Nucleus accumbens (tissue), 56 donors: ENCODE data around the gene HLA-E.
"Not testable (repeated sequence)": the region's sequence is repeated elsewhere in the genome, so short reads cannot be mapped to it uniquely, and the experiment has no call there.

Experiments used
- DNase-seq, 56 donors: peaks; one replicate each; lab custom pipeline; 2025; lab: John Stamatoyannopoulos, UW

The HLA-E gene

DNA sequence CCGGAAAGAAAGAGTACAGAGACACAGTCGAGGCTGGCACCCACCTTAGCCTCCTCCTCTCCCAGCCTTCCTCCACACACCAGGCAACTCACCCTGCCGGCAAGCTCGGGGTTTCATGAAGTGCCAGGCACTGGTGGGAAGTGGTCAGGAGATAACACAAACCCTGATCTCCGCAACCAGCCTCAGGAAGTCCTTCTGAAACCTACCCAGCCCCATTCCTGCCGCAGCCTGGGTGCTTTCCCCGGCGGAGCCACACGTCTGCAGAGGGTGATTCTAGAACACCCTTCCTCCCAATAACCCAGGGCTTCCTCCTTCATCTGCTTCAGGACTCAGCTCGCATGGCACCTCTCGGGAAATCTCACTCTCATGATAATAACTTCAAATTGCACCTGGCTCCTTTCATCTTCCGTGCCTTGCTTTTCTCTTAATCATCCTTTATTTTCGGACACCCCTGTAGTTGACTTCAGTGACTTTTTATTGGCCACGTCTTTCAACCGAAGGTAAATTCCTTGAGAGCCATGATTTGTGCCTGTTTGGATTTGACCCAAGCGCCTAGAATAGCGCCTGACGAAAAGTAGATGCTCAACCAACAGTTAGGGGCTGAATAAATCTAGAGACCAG is 8.7 kb upstream of the HLA-E start:
- DNase-seq, result no peak

DNA sequence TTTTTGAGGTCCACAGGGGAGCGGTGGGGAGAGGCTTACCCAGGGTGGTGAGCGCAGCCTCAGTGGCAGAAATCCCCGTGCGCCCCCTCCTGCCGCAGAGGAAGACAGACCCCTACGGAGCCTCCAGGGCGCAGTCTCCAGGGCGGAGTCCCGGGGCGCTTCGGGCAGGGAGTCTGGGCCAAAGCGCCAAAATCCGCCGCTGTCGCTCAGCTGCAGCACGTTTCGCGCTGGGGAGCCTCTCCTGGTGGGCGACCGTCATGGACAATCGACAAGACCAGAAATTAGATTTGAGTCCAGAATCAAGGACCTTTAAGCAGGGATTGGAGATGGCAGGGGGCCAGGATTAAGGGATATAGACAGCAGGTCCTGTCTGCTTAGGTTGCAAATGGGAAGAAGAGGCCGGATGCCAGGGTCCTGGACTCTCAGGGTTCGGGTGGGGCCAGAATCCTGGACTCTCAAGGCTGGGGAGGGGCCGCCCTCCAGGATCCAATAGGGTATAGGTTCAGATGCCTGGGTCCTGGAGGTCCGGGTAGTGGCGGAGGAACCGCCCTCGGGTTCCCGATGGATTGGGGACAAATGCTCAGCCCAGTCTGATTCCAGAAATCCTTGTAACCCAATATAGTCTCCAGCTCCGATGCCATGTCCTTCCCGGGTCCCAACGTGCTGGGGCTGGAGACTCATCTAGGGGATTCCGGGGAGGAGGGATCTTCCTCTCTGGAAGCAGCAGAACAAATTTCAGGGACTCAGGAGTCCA is 7.9 kb upstream of the HLA-E start:
- no peak for DNase-seq

DNA sequence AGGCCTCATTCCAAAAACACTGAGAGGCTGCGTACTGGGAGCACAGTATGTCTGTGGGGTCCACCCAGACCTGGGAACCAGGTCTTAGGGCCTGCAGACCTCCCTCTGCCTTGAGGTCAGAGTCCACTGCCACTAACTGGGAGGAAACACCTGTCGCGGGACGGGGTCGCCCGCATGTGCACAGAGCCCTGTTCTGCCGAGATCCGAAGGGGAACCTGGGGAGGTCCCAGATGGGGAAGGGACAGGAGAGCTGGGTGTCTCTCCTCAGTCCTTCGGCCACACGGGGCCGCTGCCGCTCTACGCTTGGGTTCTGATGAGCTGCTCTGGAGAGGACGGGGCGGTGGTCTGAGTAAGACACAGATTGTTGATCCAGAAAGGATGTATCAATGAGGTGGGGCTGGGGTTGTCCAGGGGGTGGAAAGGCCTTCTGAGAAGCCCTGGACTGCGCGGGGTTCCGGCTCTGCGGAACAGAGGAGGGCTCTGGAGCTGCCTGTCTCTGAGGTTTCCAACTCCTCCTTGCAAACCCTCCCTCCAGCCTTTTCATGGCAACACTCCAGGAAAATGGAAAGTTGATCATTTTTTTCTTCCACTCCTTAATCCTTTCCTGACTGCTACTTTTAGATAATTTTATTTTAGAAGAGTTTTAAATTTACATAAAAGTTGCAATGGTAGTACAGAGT is 7.2 kb upstream of the HLA-E start:
- peak in 32 of 56 donors; percentile 4 to 72 (median 20) for DNase-seq

DNA sequence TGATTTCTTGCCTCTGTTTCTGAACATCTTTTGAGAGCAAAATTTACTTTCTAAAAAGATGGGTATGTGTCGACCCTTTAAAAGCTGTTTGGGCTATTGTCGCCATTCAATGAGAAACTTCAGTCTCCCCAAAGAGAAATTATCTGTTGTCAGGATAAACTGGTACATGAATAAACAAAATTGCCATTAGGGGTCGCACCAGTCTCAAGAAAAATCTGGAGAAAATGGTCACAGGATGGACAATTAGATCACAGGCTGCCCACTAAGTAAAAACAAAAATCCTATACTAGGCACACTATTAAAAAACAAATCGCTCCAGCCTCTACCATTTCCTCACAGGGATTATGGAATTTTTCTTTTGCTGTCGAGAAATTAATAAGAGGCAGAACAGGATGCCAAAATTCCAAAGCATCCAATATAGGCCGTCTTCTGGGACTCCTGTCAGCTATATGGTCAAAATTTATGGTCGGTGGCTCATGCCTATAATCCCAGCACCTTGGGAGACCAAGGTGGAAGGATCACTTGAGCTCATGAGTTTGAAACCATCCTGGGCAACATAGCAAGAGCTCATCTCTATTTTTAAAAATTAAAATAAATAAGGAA is 5.5 kb upstream of the HLA-E start:
- DNase-seq, result peak in 8 of 56 donors; percentile 2 to 40 (median 15)

DNA sequence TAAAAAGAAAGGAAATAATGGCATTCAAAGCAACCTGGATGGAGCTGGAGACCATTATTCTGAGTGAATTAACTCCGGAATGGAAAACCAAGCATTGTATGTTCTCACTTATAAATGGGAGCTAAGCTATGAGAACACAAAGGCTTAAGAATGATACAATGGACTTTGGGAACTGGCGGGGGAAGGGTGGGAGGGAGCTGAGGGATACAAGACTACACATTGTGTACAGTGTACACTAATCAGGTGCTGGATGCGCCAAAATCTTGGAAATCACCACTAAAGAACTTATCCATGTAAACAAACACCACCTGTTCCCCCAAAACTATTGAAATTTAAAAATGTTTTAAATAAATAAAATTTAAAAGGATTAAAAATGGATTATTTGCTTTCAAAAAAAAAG is 4.1 kb upstream of the HLA-E start:
- DNase-seq, result no peak

DNA sequence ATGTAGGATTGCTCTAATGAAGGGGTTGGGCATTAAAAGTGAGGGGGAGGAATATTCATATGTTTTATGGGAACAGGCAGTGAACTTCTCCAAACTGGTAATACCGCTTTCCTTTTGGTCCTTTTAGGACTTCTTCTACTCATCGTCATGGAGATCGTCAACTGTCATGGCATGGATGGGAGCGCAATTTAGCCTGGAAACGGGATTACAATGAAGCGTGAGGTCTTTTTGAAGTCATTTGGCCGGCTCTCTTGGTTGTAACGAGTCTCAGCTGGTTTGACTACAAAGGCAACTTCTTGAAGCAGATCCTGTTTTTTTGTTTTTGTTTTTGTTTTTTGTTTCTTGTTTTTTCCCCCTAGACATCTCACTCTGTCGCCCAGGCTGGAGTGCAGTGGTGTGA is 1.4 kb upstream of the HLA-E start:
- no peak for DNase-seq

DNA sequence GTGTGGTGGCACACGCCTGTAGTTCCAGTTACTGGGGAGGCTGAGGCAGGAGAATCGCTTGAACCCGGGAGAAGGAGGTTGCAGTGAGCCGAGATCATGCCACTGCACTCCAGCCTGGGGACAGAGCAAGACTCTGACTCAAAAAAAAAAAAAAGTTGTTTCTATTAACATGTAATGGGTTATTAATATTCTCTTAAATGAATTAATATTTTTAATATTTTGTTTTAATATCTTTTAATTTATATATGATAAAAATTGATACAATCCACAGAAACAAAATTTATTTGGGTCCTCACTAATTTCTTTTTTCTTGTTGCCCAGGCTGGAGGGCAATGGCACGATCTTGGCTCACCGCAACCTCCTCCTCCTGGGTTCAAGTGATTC is 620 bp upstream of the HLA-E start:
- DNase-seq, result not testable (repeated sequence)

DNA sequence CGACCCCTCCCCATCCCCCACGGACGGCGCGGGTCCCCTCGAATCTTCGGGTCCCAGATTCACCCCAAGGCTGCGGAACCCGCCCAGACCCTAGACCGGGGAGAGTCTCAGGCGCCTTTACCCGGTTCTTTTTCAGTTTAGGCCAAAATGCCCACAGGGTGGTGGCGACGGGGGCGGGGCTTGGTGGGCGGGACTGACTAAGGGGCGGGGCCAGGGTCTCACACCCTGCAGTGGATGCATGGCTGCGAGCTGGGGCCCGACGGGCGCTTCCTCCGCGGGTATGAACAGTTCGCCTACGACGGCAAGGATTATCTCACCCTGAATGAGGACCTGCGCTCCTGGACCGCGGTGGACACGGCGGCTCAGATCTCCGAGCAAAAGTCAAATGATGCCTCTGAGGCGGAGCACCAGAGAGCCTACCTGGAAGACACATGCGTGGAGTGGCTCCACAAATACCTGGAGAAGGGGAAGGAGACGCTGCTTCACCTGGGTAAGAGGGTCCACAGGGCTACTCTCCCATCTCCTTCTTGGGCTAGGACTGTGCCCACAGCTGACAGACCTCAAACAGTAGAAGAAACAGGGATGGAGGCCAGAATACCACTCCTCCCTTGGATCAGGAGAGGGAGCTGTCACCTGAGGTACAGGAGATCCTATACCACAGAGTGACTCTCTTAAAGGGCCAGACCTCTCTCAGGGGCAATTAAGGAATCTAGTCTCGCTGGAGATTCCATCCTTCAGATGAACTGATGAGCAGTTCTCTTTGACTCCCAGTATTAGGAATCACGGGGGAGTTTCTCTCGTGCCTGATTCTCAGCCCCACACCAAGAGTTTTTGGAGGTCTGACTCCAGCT is 942 bp downstream of the HLA-E start:
- DNase-seq, result peak in 10 of 56 donors; percentile 5 to 46 (median 12)

DNA sequence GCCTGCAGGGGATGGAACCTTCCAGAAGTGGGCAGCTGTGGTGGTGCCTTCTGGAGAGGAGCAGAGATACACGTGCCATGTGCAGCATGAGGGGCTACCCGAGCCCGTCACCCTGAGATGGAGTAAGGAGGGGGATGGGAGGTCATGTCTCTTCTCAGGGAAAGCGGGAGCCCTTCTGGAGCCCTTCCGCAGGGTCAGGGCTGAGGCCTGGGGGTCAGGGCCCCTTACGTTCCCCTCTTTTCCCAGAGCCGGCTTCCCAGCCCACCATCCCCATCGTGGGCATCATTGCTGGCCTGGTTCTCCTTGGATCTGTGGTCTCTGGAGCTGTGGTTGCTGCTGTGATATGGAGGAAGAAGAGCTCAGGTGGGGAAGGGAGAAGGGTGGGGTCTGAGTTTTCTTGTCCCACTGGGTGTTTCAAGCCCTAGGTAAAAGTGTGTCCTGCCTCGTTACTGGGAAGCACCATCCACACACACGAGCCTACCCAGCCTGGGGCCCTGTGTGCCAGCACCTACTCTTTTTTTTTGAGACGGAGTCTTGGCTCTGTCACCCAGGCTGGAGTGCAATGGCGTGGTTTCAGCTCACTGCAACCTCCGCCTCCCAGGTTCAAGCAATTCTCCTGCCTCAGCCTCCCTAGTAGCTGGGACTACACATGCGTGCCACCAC is 2.1 kb downstream of the HLA-E start:
- DNase-seq, result not testable (repeated sequence)

DNA sequence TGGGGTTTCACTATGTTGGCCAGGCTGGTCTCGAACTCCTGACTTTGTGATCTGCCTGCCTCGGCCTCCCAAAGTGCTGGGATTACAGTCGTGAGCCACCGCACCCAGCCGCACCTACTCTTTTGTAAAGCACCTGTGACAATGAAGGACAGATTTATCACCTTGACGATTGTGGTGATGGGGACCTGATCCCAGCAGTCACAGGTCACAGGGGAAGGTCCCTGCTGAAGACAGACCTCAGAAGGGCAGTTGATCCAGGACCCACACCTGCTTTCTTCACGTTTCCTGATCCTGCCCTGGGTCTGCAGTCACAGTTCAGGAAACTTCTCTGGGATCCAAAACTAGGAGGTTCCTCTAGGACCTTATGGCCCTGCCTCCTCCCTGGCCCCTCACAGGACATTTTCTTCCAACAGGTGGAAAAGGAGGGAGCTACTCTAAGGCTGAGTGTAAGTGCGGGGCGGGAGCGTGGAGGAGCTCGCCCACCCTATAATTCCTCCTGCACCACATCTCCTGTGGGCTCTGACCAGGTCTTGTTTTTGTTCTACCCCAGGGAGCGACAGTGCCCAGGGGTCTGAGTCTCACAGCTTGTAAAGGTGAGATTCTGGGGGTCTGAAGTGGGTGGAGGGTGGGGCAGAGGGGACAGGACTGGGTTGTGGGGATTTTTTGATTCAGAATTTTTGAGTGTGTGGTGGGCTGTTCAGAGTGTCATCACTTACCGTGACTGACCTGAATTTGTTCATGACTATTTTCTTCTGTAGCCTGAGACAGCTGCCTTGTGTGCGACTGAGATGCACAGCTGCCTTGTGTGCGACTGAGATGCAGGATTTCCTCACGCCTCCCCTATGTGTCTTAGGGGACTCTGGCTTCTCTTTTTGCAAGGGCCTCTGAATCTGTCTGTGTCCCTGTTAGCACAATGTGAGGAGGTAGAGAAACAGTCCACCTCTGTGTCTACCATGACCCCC is 3.0 kb downstream of the HLA-E start:
- no peak for DNase-seq

DNA sequence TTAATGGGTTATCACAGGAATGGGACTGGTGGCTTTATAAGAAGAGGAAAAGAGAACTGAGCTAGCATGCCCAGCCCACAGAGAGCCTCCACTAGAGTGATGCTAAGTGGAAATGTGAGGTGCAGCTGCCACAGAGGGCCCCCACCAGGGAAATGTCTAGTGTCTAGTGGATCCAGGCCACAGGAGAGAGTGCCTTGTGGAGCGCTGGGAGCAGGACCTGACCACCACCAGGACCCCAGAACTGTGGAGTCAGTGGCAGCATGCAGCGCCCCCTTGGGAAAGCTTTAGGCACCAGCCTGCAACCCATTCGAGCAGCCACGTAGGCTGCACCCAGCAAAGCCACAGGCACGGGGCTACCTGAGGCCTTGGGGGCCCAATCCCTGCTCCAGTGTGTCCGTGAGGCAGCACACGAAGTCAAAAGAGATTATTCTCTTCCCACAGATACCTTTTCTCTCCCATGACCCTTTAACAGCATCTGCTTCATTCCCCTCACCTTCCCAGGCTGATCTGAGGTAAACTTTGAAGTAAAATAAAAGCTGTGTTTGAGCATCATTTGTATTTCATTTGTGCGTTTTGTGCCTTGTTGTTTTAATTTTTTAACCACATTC is 4.4 kb downstream of the HLA-E start:
- no peak for DNase-seq

DNA sequence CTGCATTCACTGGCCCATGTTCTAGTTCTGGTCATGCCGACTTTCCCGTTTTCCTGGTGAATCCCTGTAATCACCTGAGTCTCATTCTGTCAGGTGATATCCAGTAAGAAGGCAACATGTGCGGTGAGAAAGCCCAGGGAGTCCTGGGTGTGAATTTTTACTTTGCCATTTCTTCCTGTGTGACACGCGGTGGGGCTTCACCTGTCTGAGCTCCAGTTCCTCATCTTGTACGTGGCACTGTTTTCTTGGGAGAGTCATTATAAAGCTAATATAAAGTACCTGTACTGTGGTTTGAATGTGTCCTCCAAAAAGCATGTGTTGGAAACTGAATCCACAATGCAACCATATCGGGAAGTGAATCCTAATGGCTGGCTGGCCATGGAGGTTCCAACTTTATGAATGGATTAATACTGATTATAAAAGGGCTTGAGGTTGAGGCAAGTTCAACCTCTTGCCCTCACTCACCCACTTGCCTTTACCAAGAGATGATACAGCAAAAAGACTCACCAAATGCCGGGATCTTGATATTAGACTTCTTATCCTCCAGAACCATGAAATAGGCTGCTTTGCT is 5.1 kb downstream of the HLA-E start:
- DNase-seq, result no peak

DNA sequence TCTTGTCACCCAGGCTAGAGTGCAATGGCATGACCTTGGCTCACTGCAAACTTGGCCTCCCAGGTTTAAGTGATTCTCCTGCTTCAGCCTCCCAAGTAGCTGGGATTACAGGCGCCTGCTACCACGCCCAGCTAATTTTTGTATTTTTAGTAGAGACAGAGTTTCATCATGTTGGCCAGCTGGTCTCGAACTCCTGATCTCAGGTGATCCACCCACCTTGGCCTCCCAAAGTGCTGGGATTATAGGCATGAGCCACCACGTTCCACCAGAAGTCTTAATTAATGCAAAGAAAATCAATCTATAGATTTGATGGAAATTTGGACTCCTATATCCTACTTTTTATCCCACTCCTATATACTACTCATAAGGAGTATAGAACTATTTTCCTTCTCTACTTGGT is 5.8 kb downstream of the HLA-E start:
- DNase-seq, result not testable (repeated sequence)

DNA sequence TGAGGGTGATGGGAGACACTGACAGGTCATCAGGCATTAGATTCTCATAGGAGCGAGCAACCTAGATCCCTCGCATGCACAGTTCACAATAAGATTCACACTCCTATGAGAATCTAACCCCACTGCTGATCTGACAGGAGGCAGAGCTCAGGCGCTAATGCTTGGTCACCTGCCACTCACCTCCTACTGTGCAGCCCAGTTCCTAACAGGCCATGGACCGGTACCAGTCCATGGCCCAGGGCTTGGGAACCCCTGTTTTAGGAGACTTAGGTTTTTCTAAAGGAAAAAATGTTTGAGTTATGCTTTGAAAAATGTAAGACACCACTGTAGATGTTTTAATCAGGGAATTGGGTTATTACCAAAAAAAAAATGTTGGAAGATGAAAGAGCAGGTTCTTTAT is 6.7 kb downstream of the HLA-E start:
- DNase-seq, result no peak

DNA sequence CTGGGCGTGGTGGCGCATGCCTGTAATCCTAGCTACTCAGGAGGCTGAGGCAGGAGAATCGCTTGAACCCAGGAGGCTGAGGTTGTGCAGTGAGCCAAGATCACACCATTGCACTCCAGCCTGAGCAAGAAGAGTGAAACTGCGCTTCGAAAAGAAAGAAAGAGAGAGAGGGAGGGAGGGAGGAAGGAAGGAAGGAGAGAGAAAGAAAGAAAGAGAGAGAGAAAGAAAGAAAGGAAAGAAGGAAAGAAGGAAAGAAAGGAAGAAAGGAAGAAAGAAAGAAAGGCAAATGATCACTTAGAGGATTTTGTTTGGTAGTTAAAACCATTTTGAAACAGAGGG is 7.9 kb downstream of the HLA-E start:
- not testable (repeated sequence) for DNase-seq

DNA sequence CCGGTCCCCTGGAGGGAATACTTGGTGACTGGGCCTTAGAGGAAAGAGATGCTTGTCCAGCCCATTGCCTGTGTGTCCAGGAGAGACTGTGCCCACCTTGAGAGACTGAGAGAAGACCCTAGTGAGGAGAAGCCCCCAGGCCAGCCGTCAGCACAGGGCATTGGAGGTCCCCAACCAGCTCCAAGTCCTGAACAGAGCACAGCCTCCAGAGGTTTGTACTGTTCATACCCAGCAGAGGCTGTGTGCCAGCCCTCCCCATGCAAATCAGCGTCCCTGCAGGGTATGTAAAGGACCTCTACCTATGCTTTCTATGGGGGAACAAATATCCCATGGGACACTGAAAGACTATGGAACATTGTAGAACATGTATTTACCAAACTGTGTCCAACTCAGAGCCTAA is 8.4 kb downstream of the HLA-E start:
- DNase-seq, result no peak

DNA sequence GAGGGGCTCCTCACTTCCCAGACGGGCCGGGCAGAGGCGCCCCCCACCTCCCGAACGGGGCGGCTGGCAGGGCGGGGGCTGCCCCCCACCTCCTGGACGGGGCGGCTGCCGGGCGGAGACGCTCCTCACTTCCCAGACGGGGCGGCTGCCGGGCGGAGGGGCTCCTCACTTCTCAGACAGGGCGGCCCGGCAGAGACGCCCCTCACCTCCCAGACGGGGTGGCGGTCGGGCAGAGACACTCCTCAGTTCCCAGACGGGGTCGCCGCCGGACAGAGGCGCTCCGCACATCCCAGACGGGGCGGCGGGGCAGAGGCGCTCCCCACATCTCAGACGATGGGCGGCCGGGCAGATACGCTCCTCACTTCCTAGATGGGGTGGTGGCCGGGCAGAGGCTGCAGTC is 9.4 kb downstream of the HLA-E start:
- DNase-seq, result not testable (repeated sequence)
